ENCODE measurements around the gene HOXC4.
A peak's percentile ranks its signal among the peaks of the same experiment; 100 is the strongest.

The HOXC4 gene

DNA sequence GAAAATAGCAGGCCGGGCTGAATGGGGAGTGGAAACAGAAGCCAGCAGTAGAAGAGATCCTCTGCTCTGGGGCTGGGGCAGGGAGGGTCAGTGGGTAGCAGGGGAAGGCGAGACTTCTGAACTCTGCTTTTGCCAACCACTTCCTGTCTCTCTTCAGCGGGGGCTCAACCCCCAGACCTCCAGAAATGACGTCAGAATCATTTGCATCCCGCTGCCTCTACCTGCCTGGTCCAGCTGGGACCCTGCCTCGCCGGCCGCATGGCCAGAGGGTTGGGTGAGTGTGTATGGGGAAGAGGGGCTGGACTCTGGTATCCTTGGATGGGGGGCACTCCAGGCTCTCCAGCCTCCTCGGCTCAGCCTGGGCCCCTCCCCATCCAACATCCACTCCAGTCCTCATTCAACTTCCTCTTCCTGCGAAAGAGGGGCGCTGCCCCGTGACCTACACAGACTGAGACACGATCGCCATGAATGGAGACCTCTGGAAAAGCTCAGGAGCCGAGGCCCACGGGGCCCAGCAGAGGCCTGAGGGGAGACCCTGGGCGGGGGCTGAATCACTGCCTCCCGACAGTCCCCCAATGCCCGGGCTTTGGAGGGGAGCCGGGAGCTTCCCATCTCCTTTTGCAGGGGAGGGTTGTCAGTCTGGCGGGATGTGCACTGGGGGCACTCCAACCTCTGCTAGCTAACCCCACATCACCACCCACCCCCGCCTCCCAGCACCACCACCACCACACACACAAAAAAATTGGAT, 458 bp upstream of the HOXC4 start (continued):
- TF ChIP-seq OVOL3 (tag by site-specific recombination; IDR thresholded peaks at IDR 0.05) (no peak), KLF8 (tag by site-specific recombination; IDR thresholded peaks at IDR 0.05) (no peak), KLF16 (tag by site-specific recombination; IDR thresholded peaks at IDR 0.05) (no peak), PRDM1 (tag by site-specific recombination; IDR thresholded peaks at IDR 0.05) (no peak), ZNF791 (tag by site-specific recombination; IDR thresholded peaks at IDR 0.05) (no peak), ZNF610 (tag by site-specific recombination; IDR thresholded peaks at IDR 0.05; ENCODE audit: borderline replicate concordance) (no peak), ZNF366 (tag by site-specific recombination; conservative IDR thresholded peaks at IDR 0.05) (no peak), ZNF548 (tag by site-specific recombination; IDR thresholded peaks at IDR 0.05) (no peak), ZBTB1 (tag by site-specific recombination; IDR thresholded peaks at IDR 0.05) (no peak), ZNF747 (tag by site-specific recombination; IDR thresholded peaks at IDR 0.05) (no peak), ZNF560 (tag by site-specific recombination; IDR thresholded peaks at IDR 0.05; ENCODE audit: borderline replicate concordance) (no peak), OSR2 (tag by site-specific recombination; IDR thresholded peaks at IDR 0.05) (peak; percentile 79; the same call in 1 of the 2 replicates), RBAK (tag by site-specific recombination; IDR thresholded peaks at IDR 0.05) (no peak), ZIC2 (tag by site-specific recombination; IDR thresholded peaks at IDR 0.05) (no peak; the same call in 1 of the 2 replicates), SP3 (tag by site-specific recombination; IDR thresholded peaks at IDR 0.05) (peak; percentile 26; the same call in 1 of the 2 replicates), SALL2 (tag by site-specific recombination; IDR thresholded peaks at IDR 0.05; ENCODE audit: borderline replicate concordance) (no peak), ZNF529 (tag by site-specific recombination; IDR thresholded peaks at IDR 0.05; ENCODE audit: insufficient replicate concordance) (no peak)
- TF ChIP-seq, protein P1, sequence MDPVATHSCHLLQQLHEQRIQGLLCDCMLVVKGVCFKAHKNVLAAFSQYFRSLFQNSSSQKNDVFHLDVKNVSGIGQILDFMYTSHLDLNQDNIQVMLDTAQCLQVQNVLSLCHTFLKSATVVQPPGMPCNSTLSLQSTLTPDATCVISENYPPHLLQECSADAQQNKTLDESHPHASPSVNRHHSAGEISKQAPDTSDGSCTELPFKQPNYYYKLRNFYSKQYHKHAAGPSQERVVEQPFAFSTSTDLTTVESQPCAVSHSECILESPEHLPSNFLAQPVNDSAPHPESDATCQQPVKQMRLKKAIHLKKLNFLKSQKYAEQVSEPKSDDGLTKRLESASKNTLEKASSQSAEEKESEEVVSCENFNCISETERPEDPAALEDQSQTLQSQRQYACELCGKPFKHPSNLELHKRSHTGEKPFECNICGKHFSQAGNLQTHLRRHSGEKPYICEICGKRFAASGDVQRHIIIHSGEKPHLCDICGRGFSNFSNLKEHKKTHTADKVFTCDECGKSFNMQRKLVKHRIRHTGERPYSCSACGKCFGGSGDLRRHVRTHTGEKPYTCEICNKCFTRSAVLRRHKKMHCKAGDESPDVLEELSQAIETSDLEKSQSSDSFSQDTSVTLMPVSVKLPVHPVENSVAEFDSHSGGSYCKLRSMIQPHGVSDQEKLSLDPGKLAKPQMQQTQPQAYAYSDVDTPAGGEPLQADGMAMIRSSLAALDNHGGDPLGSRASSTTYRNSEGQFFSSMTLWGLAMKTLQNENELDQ (tag by site-specific recombination; IDR thresholded peaks at IDR 0.05; ENCODE audit: low read depth), result no peak
- TF ChIP-seq, protein P2, sequence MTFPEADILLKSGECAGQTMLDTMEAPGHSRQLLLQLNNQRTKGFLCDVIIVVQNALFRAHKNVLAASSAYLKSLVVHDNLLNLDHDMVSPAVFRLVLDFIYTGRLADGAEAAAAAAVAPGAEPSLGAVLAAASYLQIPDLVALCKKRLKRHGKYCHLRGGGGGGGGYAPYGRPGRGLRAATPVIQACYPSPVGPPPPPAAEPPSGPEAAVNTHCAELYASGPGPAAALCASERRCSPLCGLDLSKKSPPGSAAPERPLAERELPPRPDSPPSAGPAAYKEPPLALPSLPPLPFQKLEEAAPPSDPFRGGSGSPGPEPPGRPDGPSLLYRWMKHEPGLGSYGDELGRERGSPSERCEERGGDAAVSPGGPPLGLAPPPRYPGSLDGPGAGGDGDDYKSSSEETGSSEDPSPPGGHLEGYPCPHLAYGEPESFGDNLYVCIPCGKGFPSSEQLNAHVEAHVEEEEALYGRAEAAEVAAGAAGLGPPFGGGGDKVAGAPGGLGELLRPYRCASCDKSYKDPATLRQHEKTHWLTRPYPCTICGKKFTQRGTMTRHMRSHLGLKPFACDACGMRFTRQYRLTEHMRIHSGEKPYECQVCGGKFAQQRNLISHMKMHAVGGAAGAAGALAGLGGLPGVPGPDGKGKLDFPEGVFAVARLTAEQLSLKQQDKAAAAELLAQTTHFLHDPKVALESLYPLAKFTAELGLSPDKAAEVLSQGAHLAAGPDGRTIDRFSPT (tag by site-specific recombination; IDR thresholded peaks at IDR 0.05), result 0 out of 2 replicates have a peak, but pooled peaks have one; percentile 11

DNA sequence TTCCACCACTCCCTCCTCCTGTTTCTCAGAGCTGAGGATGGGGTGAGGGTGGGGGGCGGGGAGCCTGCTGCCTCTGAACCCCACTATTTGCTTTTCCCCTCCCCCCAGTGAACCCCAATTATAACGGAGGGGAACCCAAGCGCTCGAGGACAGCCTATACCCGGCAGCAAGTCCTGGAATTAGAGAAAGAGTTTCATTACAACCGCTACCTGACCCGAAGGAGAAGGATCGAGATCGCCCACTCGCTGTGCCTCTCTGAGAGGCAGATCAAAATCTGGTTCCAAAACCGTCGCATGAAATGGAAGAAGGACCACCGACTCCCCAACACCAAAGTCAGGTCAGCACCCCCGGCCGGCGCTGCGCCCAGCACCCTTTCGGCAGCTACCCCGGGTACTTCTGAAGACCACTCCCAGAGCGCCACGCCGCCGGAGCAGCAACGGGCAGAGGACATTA, 1.1 kb downstream of the HOXC4 start:
- POLR2A ChIA-PET, result interaction anchor here (0.6 to 3.3 kb wide), 7 partner anchors 10 to 84 kb away, joined by 3 to 18 read pairs (median 8); no protein-coding TSS in a partner anchor
- H3K27ac ChIP-seq (ENCODE audit: extremely low read depth, low read depth, low read length), result peak overlapping the region; percentile 99
- TF ChIP-seq ZBTB1 (tag by site-specific recombination; IDR thresholded peaks at IDR 0.05) (no peak), ZNF501 (tag by site-specific recombination; IDR thresholded peaks at IDR 0.05) (0 out of 2 replicates have a peak, but pooled peaks have one; percentile 13), ZBTB8A (tag by site-specific recombination; IDR thresholded peaks at IDR 0.05) (0 out of 2 replicates have a peak, but pooled peaks have one; percentile 3), ZNF2 (tag by site-specific recombination; IDR thresholded peaks at IDR 0.05) (peak; percentile 29; the same call in 1 of the 2 replicates), ZNF600 (tag by site-specific recombination; IDR thresholded peaks at IDR 0.05) (peak; percentile 42; the same call in 1 of the 2 replicates), ZSCAN16 (tag by site-specific recombination; IDR thresholded peaks at IDR 0.05) (0 out of 2 replicates have a peak, but pooled peaks have one; percentile 6), ZNF391 (tag by site-specific recombination; IDR thresholded peaks at IDR 0.05; ENCODE audit: borderline replicate concordance, low read depth) (0 out of 2 replicates have a peak, but pooled peaks have one; percentile 2), ZBTB17 (tag by site-specific recombination; IDR thresholded peaks at IDR 0.05) (0 out of 2 replicates have a peak, but pooled peaks have one; percentile 5), MZF1 (tag by site-specific recombination; IDR thresholded peaks at IDR 0.05; ENCODE audit: borderline replicate concordance) (0 out of 2 replicates have a peak, but pooled peaks have one; percentile 1), ZNF561 (tag by site-specific recombination; IDR thresholded peaks at IDR 0.05; ENCODE audit: borderline replicate concordance) (0 out of 2 replicates have a peak, but pooled peaks have one; percentile 4), ZNF521 (tag by site-specific recombination; IDR thresholded peaks at IDR 0.05) (no peak)
- TF ChIP-seq, protein P3, sequence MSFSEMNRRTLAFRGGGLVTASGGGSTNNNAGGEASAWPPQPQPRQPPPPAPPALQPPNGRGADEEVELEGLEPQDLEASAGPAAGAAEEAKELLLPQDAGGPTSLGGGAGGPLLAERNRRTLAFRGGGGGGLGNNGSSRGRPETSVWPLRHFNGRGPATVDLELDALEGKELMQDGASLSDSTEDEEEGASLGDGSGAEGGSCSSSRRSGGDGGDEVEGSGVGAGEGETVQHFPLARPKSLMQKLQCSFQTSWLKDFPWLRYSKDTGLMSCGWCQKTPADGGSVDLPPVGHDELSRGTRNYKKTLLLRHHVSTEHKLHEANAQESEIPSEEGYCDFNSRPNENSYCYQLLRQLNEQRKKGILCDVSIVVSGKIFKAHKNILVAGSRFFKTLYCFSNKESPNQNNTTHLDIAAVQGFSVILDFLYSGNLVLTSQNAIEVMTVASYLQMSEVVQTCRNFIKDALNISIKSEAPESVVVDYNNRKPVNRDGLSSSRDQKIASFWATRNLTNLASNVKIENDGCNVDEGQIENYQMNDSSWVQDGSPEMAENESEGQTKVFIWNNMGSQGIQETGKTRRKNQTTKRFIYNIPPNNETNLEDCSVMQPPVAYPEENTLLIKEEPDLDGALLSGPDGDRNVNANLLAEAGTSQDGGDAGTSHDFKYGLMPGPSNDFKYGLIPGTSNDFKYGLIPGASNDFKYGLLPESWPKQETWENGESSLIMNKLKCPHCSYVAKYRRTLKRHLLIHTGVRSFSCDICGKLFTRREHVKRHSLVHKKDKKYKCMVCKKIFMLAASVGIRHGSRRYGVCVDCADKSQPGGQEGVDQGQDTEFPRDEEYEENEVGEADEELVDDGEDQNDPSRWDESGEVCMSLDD (tag by site-specific recombination; IDR thresholded peaks at IDR 0.05), result peak; percentile 86

More for the DNA sequence above, 1.1 kb downstream of the HOXC4 start:
- CTCF ChIA-PET, result interaction anchor here (1.0 to 2.6 kb wide), 5 partner anchors 22 to 160 kb away, joined by 3 to 12 read pairs (median 8); partner anchors contain the start of gene HOXC5
- Histone ChIP-seq H3K4me1 (ENCODE audit: control insufficient read depth, insufficient read depth, low read length) (peaks cover 74% of the 10 kb centered on the region), H3K4me3 (ENCODE audit: low read depth, low read length) (peak overlapping the region; percentile 54), H3K36me3 (ENCODE audit: control insufficient read depth in 2 of 2, insufficient read depth in 1 of 2, low read length in 2 of 2) (peaks cover under 1 to 19% of the 10 kb centered on the region in 2 experiments; a peak in 2 of 3 replicates), H3K9me3 (ENCODE audit: control insufficient read depth, insufficient read depth, low read depth, low read length) (no peaks in the 10 kb centered on the region)

Measured in HEK293 (cell line).